GM12892 (cell line): ENCODE results near the gene GRM7.

Experiments
- POLR2A ChIP-seq: IDR thresholded peaks from 2 replicates; pipeline ENCODE4 v1.6.1; 2011; ENCODE audit warnings: low read depth, low read length, control low read depth
- TAF1 ChIP-seq: IDR thresholded peaks from 2 replicates; pipeline ENCODE4 v1.6.1; 2011; ENCODE audit warnings: low read depth, mild to moderate bottlenecking, control low read depth, low read length, borderline replicate concordance

DNA sequence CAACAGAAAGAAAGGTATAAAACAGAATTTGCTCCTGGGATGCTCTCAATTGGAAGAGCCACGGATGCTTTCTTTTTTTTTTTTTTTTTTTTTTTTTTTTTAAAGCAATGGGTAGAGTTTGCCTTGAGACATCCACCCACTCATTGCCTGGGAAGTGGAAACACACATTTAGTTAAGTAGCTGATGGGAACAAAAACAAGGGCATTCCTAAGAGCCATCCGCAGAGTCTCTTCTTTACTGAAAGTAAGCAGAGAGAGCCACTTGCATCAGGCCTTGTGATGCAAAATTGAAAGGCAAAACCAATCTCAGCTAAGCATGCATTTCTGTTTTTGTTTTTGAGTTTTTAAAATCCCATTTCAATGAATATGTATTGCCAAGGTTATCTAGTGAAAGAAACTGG, 852.8 kb downstream of the GRM7 start:
- TF ChIP-seq POLR2A (no peak), TAF1 (no peak)
